GM18873 (cell line): ENCODE results near the gene USP10.
"Not testable (repeated sequence)": the region's sequence is repeated elsewhere in the genome, so short reads cannot be mapped to it uniquely, and the experiment has no call there.

Source experiments
- ATAC-seq: cut with Tn5 transposase; IDR thresholded peaks from one replicate; pipeline ENCODE4 v1.9.1; 2021; ENCODE audit warnings: mild to moderate bottlenecking, moderate library complexity, moderate number of reproducible peaks; ENCODE audit not compliant: unreplicated experiment, low FRiP score

USP10 gene

DNA sequence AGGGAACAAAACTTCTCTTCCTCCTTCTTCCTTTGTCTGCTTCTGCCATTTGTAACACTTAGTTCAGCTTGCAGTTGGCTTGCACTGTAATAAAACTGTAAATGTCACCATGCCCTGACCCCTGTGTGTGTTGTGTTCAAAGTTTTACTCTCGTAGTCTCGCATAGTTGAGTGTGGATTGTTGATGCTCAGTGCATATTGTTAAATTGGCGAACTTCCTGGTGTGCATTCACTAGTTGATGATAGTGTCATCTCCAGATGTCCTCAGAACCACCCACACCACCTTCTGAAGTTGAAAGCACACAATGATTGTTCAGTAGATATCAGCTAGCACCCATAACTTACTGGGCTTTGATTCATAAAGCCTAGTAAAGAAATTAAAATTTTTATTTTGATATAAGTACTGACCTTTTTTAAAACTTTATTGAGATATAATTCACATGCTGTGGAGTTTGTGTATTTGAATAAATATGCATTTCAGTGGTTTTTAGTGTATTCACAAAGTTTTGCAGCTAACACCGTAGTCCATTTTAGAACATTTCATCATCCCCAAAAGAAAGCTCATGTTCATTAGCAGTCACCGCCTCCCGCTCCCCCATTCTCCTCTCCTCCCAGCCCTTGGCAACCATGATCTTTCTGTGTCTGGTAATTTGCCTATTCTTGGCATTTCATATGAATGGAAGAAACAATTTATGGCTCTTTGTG is 25.0 kb downstream of the USP10 start:
- no peak for ATAC-seq

DNA sequence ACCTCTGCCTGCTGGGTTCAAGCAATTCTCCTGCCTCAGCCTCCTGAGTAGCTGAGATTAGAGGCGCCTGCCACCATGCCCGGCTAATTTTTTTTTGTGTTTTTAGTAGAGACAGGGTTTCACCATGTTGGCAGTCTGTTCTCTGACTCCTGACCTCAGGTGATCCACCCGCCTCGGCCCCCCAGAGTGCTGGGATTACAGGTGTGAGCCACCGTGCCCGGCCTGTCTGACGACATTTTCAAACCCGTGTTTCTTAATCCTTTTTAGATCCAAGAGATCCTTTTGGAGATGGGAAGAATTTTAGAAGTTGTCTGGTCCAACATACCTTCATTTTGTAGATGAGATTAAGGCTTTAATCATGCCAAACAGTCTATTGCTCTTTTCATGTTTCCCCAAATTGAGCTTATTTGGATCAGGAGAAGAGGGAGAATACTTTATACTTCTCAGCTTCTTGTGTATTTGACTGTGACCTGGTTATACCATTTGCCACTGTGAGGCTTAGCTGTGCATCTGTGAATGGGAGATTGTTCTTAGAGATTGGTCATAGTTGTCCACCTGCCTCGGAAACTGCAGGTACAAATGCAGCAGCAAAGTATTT is 25.8 kb downstream of the USP10 start:
- ATAC-seq = no peak

DNA sequence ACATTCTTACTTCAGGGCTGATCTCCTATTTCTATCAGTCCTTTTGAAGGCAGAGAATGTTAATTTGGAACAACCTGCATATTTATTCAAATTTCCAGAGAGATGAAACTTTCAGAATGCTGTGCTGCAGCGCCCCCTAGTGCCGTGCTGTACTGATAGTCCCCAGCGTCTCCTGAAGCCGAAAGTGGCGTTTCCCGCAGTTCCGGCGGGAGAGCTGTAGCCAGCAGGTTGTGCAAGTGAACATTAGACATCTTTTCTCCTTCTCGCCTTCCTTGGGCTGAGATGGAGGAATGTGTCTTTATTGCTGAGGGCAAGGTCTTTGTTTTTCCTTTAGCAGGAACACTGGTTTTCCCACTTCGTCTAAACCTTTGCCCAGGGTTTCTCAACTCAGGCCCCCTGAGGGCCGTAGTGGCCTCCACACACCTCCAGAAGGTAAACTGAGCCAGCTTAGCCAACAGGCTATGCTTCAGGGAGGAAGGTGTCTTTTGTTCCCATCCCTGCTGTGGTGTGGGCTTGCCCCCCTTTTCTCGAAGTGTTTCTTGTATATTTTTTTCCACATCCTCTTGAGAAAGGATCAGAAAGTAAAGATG is 26.4 kb downstream of the USP10 start:
- no peak for ATAC-seq

DNA sequence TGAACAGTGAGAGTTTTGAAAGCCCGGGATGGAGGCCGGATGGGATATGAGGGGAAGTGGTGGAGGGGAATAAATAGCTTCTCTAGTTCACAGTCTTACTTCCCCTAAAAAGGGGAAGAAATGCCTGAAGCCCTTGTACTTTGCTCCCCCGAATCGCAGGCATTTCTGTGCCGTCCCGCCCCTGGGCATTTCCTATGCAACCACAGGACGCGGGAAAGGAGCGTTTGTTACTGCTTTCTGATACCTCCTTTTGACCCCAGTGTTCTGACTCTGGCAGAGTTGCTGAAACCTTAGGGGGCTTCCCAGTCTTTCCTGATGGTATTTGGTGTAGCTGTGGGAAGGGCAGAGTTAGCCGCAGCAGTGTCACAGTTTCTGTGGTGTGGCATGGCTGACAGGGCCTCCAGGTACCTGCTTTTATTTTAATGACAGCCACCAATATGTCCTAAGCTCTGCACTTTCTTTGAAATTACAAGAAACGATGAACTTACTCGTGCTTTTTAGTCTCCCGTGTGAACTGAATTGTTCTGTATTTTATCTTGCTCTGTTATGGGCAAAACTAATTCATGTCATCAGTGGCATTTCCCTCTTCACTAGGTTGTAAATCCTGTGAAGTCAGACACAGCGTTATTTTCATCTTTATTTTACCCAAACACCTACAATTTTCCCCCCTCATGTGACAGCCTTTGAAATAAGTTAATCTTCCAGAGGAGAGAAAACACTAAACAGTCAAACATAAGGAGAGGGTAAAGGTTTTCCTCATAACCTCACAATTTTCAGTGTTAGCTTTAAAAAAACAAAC is 27.1 kb downstream of the USP10 start:
- ATAC-seq = no peak

DNA sequence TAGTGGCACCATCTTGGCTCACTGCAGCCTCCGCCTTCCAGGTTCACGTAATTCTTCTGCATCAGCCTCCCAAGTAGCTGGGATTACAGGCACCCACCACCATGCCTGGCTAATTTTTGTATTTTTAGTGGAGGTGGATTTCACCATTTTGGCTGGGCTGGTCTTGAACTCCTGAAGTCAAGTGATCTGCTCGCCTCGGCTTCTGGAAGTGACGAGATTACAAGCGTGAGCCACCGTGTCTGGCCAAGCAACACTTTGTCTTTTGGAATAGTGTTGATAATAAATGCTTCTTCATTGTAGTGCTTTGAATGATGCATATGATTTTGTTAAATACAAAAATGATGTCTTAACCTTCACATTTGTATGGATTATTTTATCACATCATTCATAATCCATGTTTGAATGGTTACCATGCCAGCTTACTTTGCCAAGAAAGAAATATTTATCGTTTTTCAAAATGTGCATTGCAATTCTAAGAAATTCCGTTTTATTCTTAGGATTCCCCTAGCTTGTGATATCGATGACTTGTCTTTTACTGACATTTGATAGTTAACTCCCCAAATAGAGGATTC is 29.1 kb downstream of the USP10 start:
- no peak for ATAC-seq

DNA sequence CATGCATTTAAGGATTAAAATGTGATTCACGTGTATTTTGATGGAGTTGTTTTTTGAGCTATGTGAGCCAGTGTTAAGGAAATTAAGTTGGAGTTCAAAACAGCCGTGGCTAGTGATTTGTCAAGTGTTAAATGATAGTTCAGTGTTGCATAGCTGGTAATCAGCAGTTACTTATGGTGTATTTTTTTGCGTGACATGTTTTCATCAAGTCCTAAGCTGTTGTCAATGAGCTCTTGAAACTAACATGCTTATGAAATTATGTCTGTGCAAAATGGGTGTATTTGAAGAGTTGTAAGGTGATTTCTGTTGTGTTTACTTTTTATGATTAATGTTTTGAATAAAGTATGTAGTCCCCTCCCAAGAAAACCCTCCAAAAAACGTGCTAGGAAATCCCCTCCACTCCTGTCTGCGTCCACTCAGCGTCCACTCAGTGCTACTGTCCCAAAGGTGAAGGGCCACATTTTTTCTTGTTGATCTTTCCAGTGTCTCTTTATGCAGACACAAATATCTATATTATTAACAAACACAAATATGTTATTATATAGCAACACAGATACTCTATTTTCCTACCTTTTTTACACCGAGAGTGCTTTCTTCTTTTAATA is 30.0 kb downstream of the USP10 start:
- no peak for ATAC-seq

DNA sequence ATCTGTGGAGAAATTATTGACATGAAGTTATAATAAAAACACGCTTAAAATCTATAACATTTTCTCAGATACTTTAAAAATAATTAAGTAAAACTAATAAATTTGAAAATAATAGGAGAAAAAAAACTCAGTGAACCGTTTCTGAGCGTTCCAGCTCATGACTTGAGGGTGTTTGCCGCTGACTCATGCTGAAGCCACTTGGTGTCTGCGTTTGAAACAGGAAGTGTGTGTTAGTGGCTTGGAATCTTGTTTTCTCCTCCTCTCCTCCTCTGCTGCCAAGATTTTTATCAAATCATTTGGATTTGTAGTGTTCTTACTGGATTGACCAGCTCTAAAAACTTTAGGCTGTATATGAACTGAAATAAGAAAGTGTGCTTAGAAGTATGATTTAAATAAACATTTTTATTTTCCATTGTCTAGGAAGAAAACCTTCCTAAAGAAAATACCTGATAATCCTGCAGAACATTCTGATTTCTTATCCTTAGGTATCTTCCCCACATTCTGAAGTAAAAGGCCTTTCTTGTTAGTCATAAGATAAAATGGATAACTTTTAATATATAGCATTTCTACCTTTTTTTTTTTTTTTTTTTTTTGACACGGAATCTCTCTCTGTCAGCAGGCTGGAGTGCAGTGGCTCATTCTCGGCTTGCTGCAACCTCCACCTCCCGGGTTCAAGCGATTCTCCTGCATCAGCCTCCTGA is 30.8 kb downstream of the USP10 start:
- no peak for ATAC-seq

DNA sequence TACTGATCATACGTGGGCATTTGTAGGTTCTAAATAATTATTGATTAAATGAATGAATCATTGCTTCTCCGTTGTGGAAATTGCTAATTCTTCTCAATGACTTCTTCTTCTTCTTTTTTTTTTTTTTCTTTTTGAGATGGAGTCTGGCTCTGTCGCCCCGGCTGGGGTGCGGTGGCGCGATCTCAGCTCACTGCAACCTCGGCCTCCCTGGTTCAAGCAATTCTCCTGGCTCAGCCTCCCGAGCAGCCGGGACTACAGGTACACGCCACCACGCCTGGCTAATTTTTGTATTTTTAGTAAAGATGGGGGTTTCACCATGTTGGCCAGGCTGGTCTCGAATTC is 32.5 kb downstream of the USP10 start:
- not testable (repeated sequence) for ATAC-seq

DNA sequence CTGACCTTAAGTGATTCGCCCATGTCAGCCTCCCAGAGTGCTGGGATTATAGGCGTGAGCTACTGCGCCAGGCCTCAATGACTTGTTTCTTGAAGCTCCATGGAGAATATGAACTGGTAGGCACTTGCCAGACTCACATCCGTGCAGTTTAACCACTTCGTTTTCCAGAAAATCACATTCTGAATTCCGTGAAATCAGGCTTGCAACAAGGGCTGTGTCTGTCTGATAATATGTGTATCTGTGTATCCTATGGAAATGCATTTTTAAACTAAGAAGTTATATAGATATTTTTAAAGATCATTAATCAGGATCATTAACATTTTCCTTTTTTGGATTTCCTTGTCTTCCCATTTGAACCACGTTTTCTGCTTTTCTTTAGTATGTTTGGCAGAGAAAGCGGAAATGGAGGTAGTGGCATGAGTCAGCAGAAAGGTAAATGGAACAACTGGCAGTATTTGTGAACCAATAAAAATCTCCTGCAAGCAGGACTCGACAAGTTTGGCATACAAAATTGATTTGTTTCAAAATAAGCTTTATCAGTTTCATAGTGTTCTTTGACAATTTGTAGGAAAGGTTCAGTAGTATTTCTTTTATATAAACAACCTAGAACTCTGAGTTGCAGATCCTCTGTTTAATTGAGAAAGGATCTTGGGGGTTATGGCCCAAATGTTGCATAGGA is 33.0 kb downstream of the USP10 start:
- no peak for ATAC-seq

DNA sequence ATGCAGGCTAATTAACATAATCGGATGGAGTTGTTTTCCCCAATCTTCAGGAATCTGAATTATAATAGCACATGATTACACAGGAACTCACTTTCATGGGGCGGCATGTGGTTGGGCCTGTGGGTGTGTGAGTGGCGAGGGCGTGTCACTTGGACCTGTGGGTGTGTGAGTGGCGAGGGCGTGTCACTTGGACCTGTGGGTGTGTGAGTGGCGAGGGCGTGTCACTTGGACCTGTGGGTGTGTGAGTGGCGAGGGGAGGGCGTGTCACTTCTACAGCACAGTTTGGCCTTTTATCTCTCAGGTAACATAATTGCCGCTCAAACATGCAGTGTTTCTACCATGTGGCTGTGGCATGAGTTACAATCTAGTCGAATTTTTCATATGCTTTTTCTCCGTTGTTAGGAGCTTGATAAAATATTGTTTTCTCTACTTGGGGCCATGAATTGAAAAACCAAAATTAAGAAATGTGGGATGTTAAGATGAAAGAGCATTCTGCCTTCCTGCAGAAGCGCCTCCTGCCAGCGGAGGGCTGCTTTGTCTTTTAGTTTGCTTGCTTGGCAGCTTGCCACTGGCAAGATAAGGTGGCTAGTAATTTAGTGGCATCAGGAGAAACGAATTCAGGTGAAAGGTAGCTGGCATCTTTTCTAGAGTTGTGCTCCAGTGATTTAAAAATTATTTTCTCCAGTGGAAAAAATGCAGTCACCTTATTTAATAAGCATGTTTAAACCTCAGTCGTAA is 36.2 kb downstream of the USP10 start:
- no peak for ATAC-seq

DNA sequence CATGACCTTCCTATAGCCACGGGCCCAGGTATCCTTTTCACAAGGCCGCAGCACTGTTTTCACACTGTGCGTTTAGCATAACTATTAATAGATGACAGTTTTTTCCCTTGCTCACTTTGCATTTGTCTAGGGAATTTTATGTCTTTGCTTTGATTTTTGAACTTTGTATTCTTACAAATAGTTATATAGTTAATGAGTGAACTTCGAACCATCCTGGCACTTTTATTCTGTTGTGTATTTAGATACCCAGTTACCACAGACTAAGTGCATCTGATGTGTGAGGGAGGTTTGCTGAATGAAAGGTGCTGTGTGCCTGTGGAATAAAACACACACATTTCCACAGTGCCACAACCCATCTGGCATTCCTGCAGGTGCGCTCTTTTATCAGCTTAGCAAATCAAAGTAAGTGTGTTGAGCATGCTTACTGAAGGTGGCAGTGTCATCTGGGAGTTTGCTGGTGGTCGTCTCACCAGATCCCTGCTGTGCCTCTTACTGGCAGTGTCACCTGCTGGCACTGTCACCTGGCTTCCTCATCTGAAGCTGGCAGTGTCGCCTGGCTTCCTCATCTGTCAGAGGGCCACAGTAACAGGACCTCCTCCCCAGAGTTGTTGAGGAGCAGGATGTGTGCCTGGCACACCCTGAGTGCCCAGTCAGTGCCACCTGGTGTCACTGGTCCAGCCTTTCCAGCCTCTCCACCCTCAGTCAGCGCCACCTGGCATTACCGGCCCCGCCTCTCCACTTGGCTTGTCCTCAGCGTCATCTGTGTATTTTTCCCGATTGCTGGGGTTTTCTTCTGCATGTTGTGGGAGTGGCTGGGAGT is 37.6 kb downstream of the USP10 start:
- no peak for ATAC-seq

DNA sequence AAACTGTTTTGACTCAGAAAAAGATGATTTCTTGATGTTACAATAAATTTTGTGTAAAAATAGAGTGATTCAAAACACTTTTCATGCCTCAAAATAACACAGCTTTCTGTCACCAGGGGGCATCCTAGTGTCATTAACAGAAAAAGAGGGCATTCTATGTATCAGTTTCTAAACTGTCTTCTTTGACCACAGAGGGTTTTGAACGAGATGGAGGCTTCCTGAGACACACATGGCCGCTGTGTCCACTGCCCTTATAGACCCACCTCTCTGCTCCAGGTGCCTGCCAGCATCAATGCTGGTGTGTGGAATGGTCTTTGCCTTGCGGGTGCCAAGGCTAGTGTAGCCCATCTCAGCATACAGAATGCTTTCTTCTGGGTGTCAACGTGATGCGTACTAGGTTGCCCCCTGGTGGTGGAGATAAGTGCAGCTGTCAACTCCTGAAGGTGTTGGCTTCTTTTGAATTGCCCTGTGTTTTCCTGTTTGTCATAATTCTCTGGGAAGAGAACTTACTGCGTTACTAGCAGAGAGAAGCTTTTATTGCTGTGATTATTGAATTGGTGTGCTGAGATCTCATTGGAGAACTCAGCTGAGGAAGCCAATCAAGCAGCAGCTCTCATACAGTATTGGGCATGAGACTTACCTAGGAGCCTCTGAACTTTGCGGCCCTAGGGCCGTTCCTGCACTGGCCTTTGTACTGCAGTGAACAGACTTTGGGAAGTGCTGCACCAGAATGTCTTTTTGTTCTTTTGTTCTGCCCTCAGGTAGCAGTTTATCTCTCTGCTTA is 38.6 kb downstream of the USP10 start:
- ATAC-seq = peak; percentile 51

DNA sequence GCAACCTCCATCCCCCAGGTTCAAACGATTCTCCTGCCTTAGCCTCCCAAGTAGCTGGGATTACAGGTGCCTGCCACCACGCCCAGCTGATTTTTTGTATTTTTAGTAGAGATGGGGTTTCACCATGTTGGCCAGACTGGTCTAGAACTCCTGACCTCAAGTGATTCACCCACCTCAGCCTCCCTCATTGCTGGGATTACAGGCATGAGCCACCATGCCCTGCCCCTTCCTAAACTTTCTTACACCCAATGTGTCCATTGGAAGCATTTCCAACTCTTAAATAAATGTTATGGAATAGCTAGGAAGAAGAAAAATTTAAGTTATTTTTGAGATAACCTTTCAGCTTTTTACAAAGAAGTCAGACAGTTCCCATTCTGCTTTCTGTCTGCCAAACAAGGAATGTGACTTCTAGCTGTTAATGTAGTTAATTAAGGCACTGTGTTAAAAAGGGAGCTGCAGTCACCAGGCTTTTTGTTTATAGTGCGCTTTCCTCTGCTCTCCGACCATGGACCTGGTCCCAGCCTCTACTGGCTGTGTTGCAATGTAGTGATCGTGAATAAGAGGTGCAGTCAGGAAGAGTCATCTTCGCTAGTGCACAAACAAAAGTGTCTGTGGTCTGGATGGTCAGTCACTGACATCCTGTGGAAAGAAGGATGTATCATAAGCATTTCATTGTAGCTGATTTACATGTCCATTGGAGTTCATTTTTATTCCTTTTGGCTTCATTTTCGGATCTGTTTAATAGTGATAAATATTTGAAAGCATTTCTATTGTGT is 39.7 kb downstream of the USP10 start:
- ATAC-seq = no peak

DNA sequence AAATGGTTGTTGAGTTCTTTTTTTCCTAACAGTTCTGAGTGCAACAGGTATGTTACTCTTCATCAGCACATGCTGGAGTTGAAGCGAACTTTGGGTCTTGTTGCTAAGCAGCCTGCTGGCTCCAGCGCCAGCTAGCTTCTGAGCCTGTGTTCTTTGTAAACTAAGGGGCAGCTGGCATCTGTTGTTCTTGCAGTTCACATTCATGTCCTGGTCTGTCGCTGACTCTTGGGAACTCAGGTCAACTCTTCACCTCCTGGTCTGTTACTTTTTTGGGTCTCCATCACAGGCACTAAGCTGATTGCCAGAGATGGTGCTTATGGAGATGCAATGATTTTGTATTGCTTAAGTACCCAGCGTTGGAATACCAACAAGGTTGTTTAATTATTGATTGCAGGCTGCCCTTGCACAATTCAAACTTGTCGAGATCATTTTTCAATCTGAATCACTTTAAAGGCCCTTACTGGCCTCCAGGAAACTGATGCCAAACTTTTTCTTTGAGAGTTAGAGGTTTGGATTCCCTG is 40.9 kb downstream of the USP10 start:
- no peak for ATAC-seq

DNA sequence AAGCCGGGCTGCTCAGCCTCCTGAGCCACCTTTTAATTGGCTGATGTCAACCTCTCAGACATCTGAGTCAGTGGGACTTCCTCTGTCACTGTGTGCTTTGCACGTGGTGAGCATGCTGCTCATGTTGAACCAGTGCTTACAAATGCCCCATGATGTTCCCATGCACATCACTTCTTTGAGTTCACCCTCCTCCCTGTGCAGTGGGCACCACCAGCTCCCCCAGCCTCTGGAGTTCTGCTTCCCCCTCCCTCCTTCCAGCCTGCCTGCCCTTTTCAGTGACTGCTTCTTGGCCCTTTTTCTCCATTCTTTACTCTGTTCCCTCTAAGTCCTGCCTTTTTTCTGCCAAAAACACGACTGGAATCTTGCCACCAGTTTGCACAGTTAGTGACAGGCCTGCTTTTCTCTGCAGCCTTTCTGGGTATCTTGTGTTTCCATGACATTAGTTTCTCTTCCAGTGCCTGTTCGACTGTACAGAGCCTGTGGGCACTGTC is 41.6 kb downstream of the USP10 start:
- no peak for ATAC-seq

DNA sequence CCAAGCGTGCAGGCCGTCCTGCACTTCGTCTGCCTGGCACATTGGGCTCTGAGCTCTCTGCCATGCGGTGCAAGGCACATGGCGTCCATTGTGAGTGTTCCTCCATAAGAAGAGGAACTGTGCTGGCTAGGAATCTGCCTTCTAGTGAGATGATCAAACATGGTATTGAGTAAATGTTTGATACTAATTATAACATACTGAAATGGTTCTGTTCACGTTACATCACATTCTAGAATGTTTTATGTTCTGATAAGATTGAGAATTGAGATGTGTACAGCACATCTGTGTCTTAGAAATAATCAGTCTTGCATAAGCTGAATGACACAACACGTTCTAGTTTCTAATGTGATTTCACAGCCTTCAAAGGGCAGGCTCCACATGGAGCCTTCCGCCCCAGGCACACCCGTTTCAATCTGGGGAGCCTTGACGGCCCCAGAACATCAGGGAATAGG is 42.9 kb downstream of the USP10 start:
- ATAC-seq = no peak
